Vagina (tissue), 2 donors: ENCODE measurements around the gene RASGEF1C.

Experiments used
- CTCF ChIP-seq, 3 experiments: fragments of 450-650 bp in 2 of 3; fragments of 200-600 bp in 1 of 3; sonication (generic) in 1 of 3; IDR thresholded peaks; one replicate each; pipeline ENCODE4 v1.5.1; 2017 to 2019; ENCODE audit warnings: antibody characterized with exemption in 3 of 3, mild to moderate bottlenecking in 2 of 3, moderate library complexity in 2 of 3
- POLR2A ChIP-seq, 2 donors: fragments of 450-650 bp; IDR thresholded peaks; one replicate each; pipeline ENCODE4 v1.6.1; 2017; ENCODE audit warnings: antibody characterized with exemption in 2 of 2, mild to moderate bottlenecking in 2 of 2, moderate library complexity in 2 of 2

- TF ChIP-seq POLR2A (IDR thresholded peaks at IDR 0.05) (no peak), CTCF (IDR thresholded peaks at IDR 0.05) (no peak)
Measured at GRCh38 chr5:180105827-180106312, 103.1 kb downstream of the RASGEF1C start.
